HCEC 1CT (cell line): ENCODE results near the gene FHOD3.
"Not testable (repeated sequence)": the region's sequence is repeated elsewhere in the genome, so short reads cannot be mapped to it uniquely, and the experiment has no call there.

Experiments
- DNase-seq: peaks from one replicate; pipeline ENCODE4 v3.0.0-alpha.2; 2017

FHOD3 gene

DNA sequence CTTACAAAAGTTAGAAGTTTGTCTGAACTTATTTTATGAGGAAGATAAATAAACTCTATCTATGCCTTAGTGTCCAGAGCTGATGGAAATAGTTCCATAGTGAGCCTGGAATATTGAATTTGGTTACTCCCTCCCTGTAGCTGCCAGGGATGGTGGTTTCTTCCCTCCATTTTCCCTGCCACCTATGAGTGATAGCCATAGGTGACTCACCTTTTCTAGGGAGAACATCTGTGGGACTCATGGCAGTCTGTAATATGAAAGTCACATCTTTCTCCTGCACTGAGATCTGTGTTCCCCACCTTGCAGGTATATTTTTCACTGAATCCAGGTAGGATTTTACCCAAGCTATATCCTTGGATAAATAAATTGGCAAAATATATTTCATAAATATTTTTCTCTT is 382.5 kb downstream of the FHOD3 start:
- no peak for DNase-seq

DNA sequence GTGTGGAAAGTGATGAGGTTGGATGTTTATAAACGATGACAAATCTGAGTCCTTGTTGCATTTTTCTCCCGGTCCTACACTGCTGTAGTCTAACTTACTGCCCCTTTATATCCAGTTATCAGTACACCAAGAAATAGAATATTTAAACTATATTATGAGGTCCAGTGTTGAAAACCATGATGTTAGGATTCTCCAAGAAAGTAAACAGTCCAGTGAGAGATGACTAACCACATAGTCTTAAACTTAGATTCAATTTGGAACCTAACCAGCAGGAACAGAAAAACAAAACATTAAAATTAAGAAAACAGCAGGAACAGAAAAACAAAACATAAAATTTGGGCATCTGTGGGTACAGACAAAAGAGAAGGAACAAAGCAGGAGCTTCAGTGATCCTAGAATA is 388.1 kb downstream of the FHOD3 start:
- no peak for DNase-seq

- DNase-seq: peak; percentile 47
These were observed 390.8 kb downstream of the FHOD3 start for GRCh38 chr18:36688020-36688965.

DNA sequence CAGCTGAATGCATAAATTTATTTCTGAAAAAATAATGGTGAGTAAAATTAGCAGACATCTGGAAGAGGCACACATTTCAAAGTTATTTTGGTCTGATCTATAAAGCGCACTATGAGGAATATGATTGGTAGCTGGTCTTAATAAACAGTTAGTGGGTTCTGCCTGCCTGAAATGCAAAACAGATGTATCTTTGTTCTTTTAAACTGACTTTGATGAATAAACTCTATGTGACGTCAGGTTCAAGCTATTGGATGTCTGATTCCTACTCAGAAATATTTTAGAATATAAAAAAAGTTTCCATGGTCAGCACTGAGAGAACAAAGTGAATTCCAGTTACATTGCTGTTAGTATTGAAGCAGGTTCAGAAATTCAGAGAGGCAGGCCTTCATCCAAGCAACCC is 394.9 kb downstream of the FHOD3 start:
- DNase-seq: peak; percentile 44

DNA sequence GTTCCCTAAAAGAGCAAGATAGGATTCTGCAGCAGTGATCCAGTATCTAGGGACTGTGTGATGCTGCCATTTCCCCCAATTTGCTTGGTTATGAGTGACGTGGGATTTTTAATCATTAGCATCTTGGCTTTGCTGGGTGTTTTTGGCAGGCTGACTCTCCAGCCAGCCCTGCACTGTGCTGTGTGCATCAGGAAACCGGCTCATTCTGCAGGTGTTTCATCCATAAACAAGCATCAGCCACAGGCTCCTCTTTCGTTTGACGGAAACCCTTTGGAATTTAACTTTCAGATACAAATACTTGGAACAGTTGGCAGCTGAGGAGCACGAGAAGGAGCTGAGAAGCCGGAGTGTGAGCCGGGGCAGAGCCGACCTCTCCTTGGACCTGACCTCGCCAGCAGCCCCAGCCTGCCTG is 395.4 kb downstream of the FHOD3 start:
- DNase-seq: peak; percentile 11

DNA sequence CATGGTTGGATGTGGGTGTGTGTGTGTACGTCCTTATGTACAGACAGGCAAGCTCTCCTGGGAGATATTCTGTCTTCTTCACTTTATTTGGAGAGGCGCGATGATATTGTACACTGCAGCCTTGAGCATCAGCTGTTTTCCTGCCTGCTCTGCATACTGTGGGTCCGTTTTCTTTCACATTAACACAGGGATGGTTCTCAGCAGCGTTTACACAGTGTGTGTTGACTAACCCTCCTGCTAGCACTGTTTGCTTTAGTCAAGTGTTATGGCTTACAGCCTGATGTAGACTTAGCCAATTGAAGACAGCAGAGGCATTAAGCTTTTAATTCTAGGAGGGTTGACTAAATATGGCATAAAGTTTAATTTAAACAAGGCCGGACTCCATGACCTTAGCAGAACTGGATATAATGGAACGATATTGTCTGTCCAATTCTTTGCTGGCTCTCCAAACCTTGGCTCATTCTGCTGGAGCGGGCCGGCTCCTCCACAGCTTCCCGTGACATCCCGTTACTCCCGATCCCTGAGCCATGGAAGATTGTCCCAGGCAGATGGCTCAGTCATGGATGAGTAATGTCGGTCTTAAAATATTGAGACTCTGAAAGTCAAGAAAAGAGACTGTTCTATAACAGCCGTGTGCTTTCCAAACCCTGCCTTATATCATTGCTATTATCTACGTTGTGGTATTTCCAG is 396.6 kb downstream of the FHOD3 start:
- peak; percentile 13 for DNase-seq

DNA sequence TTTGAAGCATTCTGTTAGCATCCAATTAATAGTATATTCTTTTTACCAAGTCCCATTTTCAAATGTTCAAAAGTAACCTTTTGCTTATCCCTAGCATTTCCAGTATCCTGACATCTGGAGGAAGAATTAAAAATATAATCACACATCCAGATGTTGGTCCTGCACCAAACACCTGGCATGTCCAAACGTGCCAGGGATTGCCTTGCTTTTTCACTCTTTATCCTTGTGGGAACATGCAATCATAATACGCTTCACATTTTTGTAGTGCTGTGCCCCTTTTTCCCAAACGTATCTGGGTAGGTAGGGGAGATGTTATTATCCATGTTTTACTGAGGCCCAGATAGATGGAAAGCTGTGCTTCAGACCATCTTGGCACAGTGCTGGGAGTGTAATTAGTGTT is 398.3 kb downstream of the FHOD3 start:
- DNase-seq: no peak

GRCh38 chr18:36697905-36698304 is 400.4 kb downstream of the FHOD3 start:
- DNase-seq: peak; percentile 44

GRCh38 chr18:36700955-36701354 is 403.4 kb downstream of the FHOD3 start:
- no peak for DNase-seq

- no peak for DNase-seq
These were observed 405.0 kb downstream of the FHOD3 start for GRCh38 chr18:36702401-36703013.

GRCh38 chr18:36704156-36704555 is 406.6 kb downstream of the FHOD3 start:
- DNase-seq: no peak

- DNase-seq: no peak
These were observed 408.8 kb downstream of the FHOD3 start for GRCh38 chr18:36706134-36706881.

DNA sequence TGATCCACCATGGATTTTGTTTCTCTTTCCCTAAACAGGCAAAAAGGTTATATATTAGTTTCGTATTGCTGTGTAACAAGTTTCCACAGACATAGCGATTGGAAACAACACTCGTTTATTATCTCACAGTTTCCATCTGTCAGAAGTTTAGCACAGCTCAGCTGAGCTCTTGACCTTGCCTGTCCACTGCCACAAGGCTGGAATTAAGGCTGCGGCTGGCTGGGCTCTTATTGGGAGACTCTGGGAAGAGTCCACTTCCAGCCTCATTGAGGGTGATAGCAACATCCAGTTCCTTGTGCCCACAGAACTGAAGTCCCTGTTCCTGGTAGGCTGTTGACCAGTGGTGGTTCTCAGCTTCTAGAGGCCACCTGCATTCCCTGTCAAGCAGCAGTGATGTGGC is 410.9 kb downstream of the FHOD3 start:
- DNase-seq: no peak

DNA sequence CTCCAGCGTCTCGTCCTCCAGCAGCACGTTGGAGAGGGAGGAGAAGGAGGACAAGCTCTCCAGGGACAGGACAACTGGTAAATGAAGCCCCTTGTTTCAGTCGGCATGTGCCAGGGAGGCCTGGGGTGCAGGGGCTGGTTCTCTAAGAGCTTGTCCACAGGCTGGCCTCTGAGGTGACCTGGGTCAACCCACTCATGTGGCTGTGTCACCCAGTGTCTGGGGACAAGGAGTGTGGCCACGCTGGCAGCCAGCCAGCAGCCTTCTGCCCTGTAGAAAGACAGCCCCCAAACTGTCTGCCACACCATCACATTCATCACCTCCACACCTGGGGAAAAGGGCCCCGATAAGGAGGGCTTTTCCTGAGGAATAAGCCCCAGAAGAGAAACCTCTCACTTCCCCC is 411.8 kb downstream of the FHOD3 start:
- DNase-seq: no peak

- no peak for DNase-seq
These were observed 413.7 kb downstream of the FHOD3 start for GRCh38 chr18:36711014-36711725.

- peak; percentile 18 for DNase-seq
These were observed 414.4 kb downstream of the FHOD3 start for GRCh38 chr18:36711813-36712444.

DNA sequence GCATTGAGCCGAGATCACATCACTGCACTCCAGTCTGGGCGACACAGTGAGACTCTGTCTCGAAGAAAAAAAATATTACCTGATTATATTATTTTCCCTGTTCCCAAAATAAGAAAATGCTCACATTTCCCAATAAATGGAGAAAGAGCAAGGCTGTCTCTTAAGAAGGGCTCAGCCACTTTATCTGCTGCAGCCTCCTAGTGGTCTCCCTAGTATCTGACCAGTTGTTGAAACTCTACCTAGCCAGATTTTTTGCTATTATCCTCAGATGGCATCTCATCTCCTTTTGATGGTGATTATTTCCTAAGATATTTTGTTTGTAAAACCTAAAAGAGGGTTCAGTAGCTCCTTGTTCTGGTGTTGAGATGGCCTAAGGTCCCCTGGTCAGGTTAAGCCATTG is 417.0 kb downstream of the FHOD3 start:
- DNase-seq: no peak

- DNase-seq: no peak
These were observed 420.1 kb downstream of the FHOD3 start for GRCh38 chr18:36717422-36718110.

DNA sequence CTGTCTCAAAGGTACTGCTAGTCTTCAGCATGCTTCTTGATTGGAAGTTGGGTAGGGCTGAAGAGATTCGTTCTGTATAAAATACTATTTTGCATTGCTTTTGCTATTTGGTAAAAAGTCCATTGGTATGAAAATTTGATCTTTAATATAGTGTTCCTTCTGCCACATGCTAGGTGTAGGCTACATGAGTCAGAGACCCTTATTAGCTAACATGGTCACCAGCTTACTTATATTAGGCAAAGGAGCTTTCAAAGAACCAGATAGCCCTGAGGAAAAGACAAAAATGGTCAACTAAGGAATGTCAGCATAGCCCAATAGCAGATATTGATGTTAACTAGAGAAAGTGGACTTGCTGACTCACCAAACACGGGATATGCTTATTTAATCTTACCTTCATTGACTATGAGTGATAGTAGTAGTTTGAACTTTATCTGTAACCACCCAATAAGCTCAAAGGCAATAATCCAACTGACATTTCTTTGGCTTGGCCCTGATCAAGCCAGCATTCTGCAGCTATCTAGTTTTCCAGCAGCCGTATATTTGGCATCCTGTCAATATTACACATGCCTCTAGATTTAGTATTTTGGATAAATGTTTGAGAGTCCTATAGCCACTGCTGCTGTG is 421.3 kb downstream of the FHOD3 start:
- no peak for DNase-seq

DNA sequence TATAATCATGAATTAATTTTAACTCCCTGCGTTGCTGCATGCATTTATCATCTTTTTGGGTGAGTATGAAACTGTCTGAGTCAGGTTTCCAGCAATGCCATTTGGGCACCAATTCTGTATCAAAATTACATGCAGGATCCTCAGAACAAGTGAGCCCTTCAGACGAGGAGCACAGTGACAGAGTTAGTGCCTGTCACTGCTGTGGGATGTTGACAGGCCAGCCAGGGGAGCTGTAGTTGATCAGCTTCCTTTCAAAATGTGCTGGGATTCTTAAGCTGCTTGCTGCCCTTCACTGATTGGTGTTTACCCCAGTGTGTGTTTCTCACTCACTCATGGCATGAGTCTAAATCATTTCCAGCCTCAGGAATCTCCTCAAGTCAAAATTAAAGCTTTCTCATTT is 422.1 kb downstream of the FHOD3 start:
- no peak for DNase-seq

- not testable (repeated sequence) for DNase-seq
These were observed 423.8 kb downstream of the FHOD3 start for GRCh38 chr18:36721351-36721750.
